GM18505 (cell line): ENCODE measurements around the gene MFN2.

Experiments
- ATAC-seq: cut with Tn5 transposase; IDR thresholded peaks from one replicate; pipeline ENCODE4 v1.9.1; 2021; ENCODE audit not compliant: unreplicated experiment
- POLR2A ChIP-seq: IDR thresholded peaks from 4 replicates; pipeline ENCODE4 v1.6.1; 2011; ENCODE audit warnings: borderline replicate concordance; ENCODE audit not compliant: insufficient read depth, insufficient read length; ENCODE audit errors: extremely low read depth

Gene MFN2

GRCh38 chr1:11946647-11947046 lies 33.6 kb upstream of the MFN2 start:
- TF ChIP-seq POLR2A, result no peak
- no peak for ATAC-seq

GRCh38 chr1:11948822-11949458 lies 31.3 kb upstream of the MFN2 start:
- TF ChIP-seq POLR2A, result no peak
- no peak for ATAC-seq

- no peak for TF ChIP-seq POLR2A
- ATAC-seq, result no peak
These were observed 28.3 kb upstream of the MFN2 start for GRCh38 chr1:11951901-11952300.

- ATAC-seq, result no peak
- no peak for TF ChIP-seq POLR2A
These were observed 27.7 kb upstream of the MFN2 start for GRCh38 chr1:11952455-11953109.

GRCh38 chr1:11955221-11955620 lies 25.0 kb upstream of the MFN2 start:
- no peak for ATAC-seq
- no peak for TF ChIP-seq POLR2A

GRCh38 chr1:11957398-11957797 lies 22.8 kb upstream of the MFN2 start:
- TF ChIP-seq POLR2A, result no peak
- no peak for ATAC-seq

- ATAC-seq, result no peak
- no peak for TF ChIP-seq POLR2A
These were observed 22.3 kb upstream of the MFN2 start for GRCh38 chr1:11957897-11958296.

GRCh38 chr1:11960276-11960675 lies 20.0 kb upstream of the MFN2 start:
- no peak for TF ChIP-seq POLR2A
- no peak for ATAC-seq

- TF ChIP-seq POLR2A, result no peak
- ATAC-seq, result no peak
These were observed 19.5 kb upstream of the MFN2 start for GRCh38 chr1:11960715-11961114.

- no peak for ATAC-seq
- no peak for TF ChIP-seq POLR2A
These were observed 19.0 kb upstream of the MFN2 start for GRCh38 chr1:11961230-11961629.

GRCh38 chr1:11963622-11964021 lies 16.6 kb upstream of the MFN2 start:
- no peak for ATAC-seq
- TF ChIP-seq POLR2A, result no peak

GRCh38 chr1:11964656-11965055 lies 15.6 kb upstream of the MFN2 start:
- no peak for TF ChIP-seq POLR2A
- ATAC-seq, result no peak

GRCh38 chr1:11967028-11967547 lies 13.2 kb upstream of the MFN2 start:
- no peak for TF ChIP-seq POLR2A
- no peak for ATAC-seq

- no peak for TF ChIP-seq POLR2A
- ATAC-seq, result no peak
These were observed 9.6 kb upstream of the MFN2 start for GRCh38 chr1:11970441-11971185.
